ENCODE measurements around the gene GLB1L3.
"Not testable (repeated sequence)": the region's sequence is repeated elsewhere in the genome, so short reads cannot be mapped to it uniquely, and the experiment has no call there.

Gene GLB1L3

DNA sequence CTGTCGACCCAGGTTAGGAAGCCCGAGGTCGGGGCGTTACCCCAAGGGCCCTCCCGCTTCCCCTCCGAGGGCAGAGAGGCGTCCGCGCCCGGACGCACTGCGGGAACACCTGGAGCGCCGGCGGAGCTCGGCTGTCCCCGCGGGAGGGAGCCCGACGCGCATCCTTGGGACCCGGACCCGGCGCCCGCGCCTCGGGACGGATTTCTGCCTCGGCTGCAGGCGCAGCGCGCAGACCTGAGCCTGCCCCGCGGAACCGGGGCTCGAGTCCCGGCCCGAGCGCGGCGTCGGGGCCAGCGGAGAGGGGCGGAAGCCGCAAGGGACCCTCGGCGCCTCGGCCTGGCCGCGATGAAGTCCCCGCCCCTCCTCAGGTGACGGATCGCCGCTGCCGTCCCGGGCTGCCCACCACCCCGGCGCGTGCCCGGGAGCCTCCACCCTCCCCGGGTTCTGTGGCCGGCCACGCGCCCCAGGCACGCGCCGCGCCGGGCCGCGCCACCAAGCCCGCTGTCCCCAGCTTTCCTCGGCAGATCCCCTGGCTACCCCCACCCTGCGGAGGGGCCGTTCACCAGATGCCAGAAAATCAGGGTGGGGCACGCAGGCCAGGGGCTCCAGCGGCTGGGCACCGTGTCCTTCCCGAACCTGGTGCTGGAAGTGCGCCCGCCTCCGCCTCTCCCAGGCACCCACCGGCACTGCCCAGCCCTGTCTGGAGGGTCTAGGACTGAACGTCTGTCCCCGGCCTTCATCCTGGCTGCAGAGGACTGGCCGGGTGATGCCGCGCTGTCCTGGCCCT, 410 bp downstream of the GLB1L3 start:
- DNase-seq: no peak

DNA sequence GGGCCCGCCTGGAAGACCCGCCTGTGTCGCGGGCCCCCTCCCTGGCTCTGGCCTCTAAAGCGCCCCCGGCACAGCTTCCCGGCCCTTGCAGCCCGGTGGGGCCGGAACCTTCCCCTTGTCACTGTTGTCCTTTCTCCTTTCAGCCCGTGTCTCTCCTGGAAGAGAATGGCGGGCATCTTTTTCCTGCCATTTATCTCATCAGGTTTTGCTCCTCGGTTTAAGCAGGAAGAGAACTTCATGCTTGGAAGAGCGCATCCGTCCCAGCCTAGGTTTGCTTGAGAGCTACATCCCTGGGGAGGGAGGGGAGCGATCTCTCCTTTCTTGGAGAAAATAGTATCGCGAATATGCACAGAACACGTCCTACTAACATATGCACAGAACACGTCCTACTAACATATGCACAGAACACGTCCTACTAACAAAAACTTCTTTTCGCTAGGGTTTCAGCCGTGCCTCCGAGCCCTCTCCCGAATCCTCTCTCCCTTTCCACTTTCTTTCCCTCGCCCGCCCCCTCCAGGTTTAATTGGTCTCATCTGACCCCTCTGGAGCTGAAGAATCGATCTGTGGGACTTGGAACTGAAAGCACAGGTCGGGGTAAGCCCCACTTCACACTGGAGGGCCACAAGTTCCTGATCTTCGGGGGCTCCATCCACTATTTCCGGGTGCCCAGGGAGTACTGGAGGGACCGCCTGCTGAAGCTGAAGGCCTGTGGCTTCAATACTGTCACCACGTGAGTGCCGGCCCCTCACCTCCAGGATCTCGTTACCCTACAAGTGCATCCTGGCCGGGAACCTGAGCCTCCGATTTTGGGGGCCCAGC, 1.2 kb downstream of the GLB1L3 start:
- DNase-seq: no peak

DNA sequence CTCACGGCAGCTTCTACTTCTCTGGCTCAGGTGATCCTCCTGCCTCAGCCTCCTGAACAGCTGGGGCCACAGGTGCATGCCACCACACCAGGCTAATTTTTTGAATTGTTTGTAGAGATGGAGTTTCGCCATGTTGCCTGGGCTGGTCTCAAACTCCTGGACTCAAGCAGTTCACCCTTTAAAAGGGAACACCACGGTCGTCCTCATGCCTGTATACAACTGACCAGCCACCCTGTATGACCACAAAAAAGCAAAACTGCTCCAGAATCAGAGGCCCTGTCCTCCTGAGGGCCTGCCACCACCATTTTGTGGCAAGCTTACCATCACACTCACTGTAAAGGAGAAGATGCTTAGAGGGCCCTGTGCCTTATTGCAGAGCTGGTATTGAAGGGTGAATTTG, 2.2 kb downstream of the GLB1L3 start:
- no peak for DNase-seq

DNA sequence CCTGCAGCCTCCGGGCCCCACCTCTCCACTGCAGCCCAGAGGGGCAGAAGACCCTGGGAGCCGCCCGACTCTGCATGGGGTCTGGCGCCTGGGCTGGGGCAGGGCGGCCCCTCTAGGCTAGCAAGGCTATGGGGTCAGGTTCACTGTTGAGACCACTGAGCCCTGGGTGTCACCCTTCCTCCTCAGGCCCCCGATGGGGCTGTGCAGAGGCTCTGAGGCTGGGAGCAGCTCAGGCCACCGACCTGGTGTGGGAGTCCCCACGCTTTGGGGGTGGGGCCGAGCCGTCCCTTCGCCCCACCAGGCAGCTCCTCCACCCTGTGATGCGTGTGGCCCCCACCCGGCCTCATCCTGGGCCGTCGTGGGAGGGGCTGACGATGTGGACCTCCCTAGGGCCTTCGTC, 5.5 kb downstream of the GLB1L3 start:
- not testable (repeated sequence) for DNase-seq

DNA sequence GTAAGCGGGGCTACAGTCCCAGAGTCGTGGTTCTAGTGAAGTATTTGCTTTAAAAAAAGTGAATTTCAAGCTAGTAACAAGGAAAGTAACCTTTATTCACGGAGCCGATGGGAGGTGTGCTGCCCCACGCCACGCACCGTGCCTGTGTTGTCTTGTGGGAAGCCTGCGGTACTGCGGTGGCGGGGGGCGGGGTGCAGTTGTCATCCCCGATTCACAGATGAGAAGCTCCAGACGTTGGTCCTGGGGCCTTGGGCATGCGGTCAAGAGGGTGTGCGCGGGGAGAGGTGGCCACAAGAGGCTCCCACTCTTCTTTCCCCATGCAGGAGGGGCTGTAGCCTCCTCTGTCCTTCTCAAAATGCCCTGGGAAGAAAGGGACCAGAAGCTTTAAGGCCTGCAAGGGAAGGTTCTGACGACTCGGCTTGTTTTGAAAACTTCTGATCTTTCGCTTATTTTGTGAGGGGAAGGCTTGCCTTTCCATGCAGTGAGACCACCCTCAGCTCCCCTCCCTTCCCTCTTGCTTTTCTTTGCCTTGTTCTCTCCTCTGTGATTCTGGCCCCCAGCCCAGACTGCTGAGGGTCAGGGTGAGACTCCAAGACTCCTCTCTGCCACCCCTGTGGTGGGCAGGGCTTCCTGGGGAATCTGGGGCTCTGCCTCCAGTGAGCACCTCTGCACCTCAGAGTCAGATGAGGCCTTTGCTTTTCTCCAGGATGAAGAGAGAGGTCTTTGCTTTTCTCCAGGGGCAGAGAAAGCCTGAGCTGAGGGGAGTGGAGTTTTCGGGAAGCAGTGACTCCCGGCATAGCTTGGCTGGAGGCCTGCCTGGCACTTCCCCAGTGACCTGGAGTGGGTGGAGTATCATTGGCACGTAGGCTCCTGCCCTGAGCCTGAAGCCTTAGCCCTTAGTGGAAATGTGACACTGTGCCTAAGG, 6.2 kb downstream of the GLB1L3 start:
- DNase-seq: no peak

GRCh38 chr11:134283461-134284230, 7.5 kb downstream of the GLB1L3 start:
- no peak for DNase-seq

DNA sequence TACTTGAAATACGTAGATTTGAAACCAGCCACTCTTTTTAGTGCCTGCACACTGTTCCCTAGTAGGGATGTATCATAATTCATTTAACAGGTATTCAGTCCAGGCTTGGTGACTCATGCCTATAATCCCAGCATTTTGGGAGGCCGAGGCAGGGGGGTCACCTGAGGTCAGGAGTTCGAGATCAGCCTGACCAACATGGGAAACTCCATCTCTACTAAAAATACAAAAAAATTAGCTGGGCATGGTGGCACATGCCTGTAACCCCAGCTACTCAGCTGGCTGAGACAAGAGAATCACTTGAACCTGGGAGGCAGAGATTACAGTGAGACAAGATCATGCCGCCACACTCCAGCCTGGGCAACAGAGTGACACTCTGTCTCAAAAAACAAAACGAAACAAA, 8.2 kb downstream of the GLB1L3 start:
- DNase-seq: not testable (repeated sequence)

- no peak for DNase-seq
Measured at GRCh38 chr11:134287561-134287960, 11.4 kb downstream of the GLB1L3 start.

DNA sequence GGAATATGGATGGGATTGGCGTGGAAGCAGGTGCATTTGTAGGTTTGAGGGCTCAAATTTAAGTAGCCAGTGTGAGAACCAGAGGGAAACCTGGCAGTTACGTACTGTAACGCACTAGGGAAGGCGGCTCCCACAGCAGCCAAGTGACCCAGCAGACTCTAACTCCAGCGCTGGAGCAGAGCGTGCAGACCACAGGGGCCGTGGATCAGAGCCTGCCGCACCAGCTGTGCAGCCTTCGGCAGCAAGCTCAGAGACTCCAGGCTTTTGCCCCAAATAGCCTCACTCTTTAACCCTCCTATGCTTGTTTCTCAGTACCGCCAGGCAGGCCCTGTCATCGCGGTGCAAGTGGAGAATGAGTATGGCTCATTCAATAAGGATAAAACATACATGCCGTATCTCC, 12.3 kb downstream of the GLB1L3 start:
- no peak for DNase-seq

- DNase-seq: no peak
Measured at GRCh38 chr11:134289167-134289566, 13.0 kb downstream of the GLB1L3 start.

DNA sequence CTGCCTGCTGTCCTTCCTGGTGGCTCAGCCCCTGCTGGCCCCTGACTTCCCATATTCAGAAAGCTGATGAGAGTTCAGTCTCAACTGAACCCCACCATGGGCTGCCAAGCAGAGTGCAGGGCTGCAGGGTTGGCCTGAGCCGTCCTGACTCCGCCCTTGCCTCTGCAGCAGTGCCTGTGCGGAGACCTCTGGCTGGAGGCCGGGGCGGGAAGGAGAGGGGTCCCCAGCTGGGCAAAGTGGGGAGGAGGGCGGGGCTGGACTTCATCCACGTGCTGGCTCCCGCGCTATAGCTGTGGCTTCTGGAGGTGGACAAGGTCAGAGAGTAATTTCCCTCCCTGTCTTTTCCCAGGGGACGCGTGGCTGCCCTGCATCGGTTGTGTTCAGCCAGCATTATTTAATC, 13.6 kb downstream of the GLB1L3 start:
- DNase-seq: no peak

- DNase-seq: no peak
Measured at GRCh38 chr11:134290646-134291045, 14.5 kb downstream of the GLB1L3 start.

DNA sequence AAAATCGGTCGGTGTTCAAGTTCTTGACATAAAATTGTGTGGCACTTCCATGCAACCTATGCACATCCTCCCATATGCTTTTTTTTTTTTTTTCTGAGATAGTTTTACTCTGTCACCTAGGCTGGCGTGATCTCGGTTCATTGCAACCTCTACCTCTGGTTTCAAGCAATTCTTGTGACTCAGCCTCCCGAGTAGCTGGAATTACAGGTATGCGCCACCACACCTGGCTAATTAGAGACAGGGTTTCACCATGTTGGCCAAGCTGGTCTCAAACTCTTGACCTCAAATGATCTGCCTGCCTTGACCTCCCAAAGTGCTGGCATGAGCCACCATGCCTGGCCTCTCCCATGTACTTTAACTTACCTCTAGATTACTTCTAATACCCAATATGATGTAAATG, 15.0 kb downstream of the GLB1L3 start:
- no peak for DNase-seq

DNA sequence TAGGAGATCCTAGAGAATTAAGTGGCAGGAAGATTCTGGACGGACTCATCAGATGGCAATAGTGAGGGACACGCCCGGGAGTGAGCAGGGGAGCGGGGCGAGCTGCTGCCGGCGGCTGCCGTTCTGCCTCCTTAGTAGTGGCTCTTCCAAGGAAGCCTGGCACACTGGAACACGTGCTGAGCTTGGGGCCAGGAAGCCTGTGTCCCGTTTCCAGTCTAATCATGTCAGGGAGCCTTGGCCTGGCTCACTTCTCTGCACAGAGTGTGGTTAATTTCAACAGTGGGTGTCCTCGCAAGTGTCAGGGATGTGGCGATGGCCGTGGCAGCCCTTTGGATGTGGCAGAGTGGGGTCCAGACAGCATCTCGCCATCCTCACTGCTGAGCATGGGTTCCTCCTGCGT, 16.5 kb downstream of the GLB1L3 start:
- DNase-seq: no peak

DNA sequence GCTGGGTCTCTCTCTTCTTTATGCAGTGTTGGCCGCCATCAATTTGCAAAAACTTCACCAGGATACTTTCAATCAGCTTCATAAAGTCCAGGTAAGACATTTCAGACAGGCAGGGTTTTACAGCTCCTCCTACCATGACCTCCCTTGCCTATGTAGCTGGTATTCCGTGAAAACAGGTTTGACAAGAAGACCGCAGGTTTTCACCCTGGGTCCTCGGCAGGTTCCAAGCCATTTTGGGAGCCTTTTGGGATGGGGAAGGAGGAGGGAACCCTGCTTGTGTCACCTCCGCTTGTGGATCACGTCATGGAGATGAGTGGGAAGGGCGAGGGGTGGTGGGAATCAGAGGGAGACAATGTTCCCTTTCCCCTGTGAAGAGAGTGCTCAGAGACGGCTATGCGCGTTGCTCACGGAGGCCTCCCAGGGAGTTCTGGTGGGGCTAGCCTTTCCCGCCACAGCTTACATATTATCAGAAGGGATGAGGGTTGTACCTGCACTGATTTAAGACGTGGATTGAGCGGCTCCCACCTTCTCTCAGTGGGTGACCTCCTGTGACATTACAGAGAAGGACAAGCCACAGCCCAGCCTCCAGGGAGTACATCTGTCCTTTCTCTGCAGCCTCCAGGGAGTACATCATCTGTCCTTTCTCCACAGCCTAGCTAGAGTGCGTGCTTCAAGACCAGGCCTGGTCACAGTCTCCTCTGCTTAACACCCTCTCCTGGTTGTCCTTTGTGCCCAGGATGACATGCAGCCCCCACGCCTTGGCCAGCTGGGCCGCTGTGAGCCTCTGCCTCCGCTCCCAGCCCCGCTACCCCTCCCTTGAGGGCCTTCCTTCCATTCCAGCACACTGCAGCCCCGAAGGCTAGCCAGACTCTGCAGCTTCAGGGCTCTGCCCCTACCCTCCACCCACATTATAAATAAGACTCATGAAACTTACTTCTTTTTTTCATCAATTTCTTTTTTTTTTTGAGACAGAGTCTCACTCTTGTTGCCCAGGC, 17.2 kb downstream of the GLB1L3 start:
- DNase-seq: no peak

GRCh38 chr11:134294664-134295063, 18.5 kb downstream of the GLB1L3 start:
- DNase-seq: no peak

DNA sequence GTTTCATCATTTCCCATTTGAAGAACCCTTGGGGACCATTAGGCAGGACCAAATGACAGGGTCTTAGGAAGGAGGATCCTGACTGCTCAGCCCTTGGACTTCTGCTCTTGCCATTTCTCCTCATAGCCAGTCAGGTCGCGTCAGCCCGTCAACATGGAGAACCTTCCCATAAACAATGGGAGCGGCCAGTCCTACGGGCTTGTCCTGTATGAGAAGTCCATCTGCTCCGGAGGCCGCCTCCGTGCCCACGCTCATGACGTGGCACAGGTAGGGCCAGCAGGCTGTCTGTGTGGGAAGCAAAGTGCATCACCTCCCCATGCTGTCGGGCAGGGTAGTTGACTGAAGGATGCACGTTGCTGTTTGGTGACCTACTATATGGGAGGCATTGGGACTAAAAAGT, 36.0 kb downstream of the GLB1L3 start:
- no peak for DNase-seq

DNA sequence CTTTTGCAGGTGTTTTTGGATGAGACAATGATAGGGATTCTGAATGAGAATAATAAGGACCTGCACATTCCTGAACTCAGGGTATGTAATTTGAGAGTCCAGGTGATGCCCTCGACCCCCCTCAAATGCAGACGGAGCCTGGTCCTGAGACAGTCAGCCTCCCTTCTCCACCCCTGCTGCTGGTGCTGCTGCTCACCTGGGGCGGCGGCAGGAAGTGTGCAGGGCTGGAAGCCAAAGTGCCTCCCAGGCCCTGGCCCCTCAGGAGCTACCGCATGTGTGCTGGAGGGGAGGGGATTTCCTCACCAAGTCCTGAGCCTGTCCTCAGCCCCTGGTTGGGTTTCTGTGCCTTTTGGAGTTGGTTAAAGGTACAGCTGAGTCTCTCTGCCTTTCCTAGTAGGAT, 36.6 kb downstream of the GLB1L3 start:
- DNase-seq: no peak

DNA sequence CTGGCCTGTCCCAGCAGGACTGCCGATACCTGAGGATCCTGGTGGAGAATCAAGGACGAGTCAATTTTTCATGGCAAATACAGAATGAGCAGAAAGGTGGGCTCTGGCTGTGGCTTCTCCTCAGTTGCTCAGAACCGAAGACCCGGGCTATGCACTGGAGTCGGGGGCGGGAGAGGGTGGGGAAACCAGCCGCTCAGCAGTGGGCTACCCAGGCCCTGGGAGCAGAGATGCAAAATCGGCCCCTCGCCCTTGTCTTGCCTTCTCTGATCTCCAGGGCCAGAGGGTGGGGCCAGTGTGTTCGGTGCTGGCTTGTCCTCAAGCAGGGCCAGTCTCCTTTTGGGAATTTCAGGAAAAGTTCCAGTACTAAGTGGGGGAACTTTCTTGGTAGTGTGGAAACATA, 37.2 kb downstream of the GLB1L3 start:
- no peak for DNase-seq

GRCh38 chr11:134313821-134314607, 37.8 kb downstream of the GLB1L3 start:
- no peak for DNase-seq
